ENCODE data around the gene VPS51. TPM values are rescaled to one million over a fixed set of nuclear protein-coding genes. Genes with fewer than 3 reads are reported as not detected.

VPS51 gene
- total and polyA plus RNA-seq, 12 donors = 28.0 to 269 (median 146) TPM

DNA sequence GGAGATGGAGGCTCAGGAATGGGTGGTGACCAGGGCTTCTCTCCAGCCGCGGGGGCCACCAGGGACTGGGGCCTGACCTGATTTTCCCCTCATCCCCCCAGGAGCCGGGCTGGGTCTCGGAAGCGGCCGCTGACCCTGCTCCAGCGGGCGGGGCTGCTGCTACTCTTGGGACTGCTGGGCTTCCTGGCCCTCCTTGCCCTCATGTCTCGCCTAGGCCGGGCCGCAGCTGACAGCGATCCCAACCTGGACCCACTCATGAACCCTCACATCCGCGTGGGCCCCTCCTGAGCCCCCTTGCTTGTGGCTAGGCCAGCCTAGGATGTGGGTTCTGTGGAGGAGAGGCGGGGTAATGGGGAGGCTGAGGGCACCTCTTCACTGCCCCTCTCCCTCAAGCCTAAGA, 8.2 kb upstream of the VPS51 start:
- Histone ChIP-seq H3K4me3 (no peak overlapping the region), H3K36me3 (replicated peaks in 1 of 2) (peaks cover 0 to 46% of the 10 kb centered on the region in 2 donors), H3K27me3 (no peaks in the 10 kb centered on the region), H3K9me3 (replicated peaks in 1 of 3) (no peaks in the 10 kb centered on the region), H3K27ac (no peak overlapping the region), H3K4me1 (replicated peaks in 1 of 2) (peaks cover 12 to 20% of the 10 kb centered on the region in 2 donors)
- 89 to 93% (median 92%) methylated on average over 5 to 15 of the region's 15 CpGs for WGBS, 4 donors
- intact Hi-C loops (cut with DNase I) = no loop called here
- no peak for DNase-seq
- TF ChIP-seq POLR2A (IDR thresholded peaks at IDR 0.05) = no peak
- TF ChIP-seq, protein P1, sequence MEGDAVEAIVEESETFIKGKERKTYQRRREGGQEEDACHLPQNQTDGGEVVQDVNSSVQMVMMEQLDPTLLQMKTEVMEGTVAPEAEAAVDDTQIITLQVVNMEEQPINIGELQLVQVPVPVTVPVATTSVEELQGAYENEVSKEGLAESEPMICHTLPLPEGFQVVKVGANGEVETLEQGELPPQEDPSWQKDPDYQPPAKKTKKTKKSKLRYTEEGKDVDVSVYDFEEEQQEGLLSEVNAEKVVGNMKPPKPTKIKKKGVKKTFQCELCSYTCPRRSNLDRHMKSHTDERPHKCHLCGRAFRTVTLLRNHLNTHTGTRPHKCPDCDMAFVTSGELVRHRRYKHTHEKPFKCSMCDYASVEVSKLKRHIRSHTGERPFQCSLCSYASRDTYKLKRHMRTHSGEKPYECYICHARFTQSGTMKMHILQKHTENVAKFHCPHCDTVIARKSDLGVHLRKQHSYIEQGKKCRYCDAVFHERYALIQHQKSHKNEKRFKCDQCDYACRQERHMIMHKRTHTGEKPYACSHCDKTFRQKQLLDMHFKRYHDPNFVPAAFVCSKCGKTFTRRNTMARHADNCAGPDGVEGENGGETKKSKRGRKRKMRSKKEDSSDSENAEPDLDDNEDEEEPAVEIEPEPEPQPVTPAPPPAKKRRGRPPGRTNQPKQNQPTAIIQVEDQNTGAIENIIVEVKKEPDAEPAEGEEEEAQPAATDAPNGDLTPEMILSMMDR (IDR thresholded peaks at IDR 0.05) = no peak

DNA sequence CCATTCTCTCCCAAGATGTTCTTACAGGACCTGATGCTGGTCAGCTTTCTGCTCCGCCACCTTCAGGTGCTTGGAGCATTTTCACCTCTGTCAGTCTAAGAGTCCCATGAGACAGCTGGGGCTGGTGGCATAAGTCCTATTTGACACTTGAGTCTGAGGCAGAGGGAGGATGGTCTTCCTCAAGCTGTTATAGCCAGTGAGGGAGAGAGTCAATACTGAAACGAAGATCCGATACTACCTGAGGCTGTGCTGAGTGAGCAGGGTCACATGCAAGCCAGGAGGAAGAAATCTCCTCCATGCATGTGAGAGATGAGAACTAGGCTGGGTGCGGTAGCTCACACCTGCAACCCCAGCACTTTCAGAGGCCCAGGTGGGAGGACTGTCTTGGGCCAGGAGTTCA, 6.4 kb upstream of the VPS51 start:
- intact Hi-C loops (cut with DNase I) = no loop called here
- TF ChIP-seq POLR2A (IDR thresholded peaks at IDR 0.05) = no peak
- TF ChIP-seq, protein P1 (IDR thresholded peaks at IDR 0.05) = no peak
- peaks cover 0 to 46% of the 10 kb centered on the region in 2 donors for H3K36me3 ChIP-seq (replicated peaks in 1 of 2)
- no peaks in the 10 kb centered on the region for H3K9me3 ChIP-seq (replicated peaks in 1 of 3)
- H3K27ac ChIP-seq = no peak overlapping the region
- H3K4me3 ChIP-seq = no peak overlapping the region
- WGBS, 4 donors = 91 to 97% (median 93%) methylated on average over 4 of the region's 4 CpGs
- no peaks in the 10 kb centered on the region for H3K27me3 ChIP-seq
- H3K4me1 ChIP-seq (replicated peaks in 1 of 2) = peaks cover 9 to 11% of the 10 kb centered on the region in 2 donors
- no peak for DNase-seq

DNA sequence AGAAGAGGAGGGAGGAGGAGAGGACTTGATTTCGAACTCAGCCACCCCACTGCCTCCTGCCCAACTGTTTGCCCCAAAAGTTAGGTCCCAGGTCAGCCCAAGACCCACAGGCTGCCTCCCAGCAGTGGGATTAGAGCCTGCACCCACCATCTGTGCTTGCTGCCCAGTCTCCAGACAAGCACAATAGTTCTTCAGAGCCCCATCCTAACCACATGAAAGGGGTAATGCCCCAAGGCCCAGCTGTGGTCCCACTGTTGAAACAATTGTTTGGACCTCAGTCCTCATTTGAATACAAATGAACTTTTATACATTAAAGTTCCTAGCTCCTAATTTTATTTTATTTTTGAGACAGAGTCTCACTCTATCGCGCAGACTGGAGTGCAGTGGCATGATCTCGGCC, 5.4 kb upstream of the VPS51 start:
- peaks cover 0 to 2% of the 10 kb centered on the region in 2 donors for H3K4me1 ChIP-seq (replicated peaks in 1 of 2)
- DNase-seq = no peak
- peaks cover 0 to 41% of the 10 kb centered on the region in 2 donors for H3K36me3 ChIP-seq (replicated peaks in 1 of 2)
- no peaks in the 10 kb centered on the region for H3K9me3 ChIP-seq (replicated peaks in 1 of 3)
- TF ChIP-seq, protein P1 (IDR thresholded peaks at IDR 0.05) = no peak
- no peak for TF ChIP-seq POLR2A (IDR thresholded peaks at IDR 0.05)
- no peaks in the 10 kb centered on the region for H3K27me3 ChIP-seq
- WGBS, 4 donors = 90 to 98% (median 92%) methylated on average over 4 of the region's 4 CpGs
- intact Hi-C loops (cut with DNase I) = no loop called here
- H3K27ac ChIP-seq = no peak overlapping the region
- H3K4me3 ChIP-seq = no peak overlapping the region

DNA sequence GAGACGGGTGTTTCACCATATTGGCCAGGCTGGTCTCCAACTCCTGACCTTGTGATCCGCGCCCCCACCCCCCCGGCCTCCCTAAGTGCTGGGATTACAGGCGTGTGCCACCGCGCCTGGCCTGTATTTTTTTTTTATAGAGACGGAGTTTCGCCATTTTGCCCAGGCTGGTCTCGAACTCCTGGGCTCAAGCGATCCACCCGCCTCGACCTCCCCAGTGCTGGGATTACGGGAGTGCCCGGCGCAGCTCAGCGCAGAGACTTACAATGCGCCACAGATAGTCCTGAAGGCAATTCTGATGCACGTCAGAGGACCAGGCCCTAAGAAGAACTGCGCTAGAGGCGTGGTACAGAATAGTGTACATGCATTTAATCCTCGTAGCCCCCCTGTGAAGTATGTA, 587 bp upstream of the VPS51 start:
- intact Hi-C loops (cut with DNase I) = no loop called here

More for the DNA sequence above, 587 bp upstream of the VPS51 start:
- Histone ChIP-seq H3K27ac (peak overlapping the region in 3 of 5 donors; percentile 92 to 95 (median 94)), H3K4me3 (no peak overlapping the region), H3K9me3 (replicated peaks in 1 of 3) (no peaks in the 10 kb centered on the region), H3K4me1 (replicated peaks in 1 of 2) (peaks cover 9 to 11% of the 10 kb centered on the region in 2 donors), H3K36me3 (replicated peaks in 1 of 2) (peaks cover 0 to 13% of the 10 kb centered on the region in 2 donors), H3K27me3 (no peaks in the 10 kb centered on the region)
- no peak for DNase-seq
- WGBS, 4 donors = 73 to 81% (median 76%) methylated on average over 13 to 22 of the region's 22 CpGs
- TF ChIP-seq, protein P1 (IDR thresholded peaks at IDR 0.05) = no peak
- no peak for TF ChIP-seq POLR2A (IDR thresholded peaks at IDR 0.05)

Data from adrenal gland (tissue), 12 donors.